Measurements from ENCODE around the gene FUCA1. TPM values are rescaled to one million over a fixed set of nuclear protein-coding genes. Genes with fewer than 3 reads are reported as not detected.

Gene FUCA1
- total and polyA plus RNA-seq, 10 of the 15 experiments (the other 5 are each of a cell fraction or from before 2014, with no cell fraction given), result 33.3 to 117 (median 52.6) TPM

- no peak for TF ChIP-seq CEBPB (IDR thresholded peaks at IDR 0.05; ENCODE audit: borderline replicate concordance in 1 of 2, low read depth in 2 of 2, low read length in 2 of 2)
- no peak for TF ChIP-seq SUZ12 (IDR thresholded peaks at IDR 0.05; ENCODE audit: unreplicated experiment)
- TF ChIP-seq SMAD5 (IDR thresholded peaks at IDR 0.05; ENCODE audit: low read depth), result no peak
- no peak for TF ChIP-seq NKRF (conservative IDR thresholded peaks at IDR 0.05)
- no peak for TF ChIP-seq SMC3 (IDR thresholded peaks at IDR 0.05; ENCODE audit: borderline replicate concordance, low read length)
- no peak for TF ChIP-seq POU2F2 (IDR thresholded peaks at IDR 0.05; ENCODE audit: borderline replicate concordance, low read depth, low read length)
- TF ChIP-seq CHD1 (IDR thresholded peaks at IDR 0.05; ENCODE audit: low read depth, low read length), result no peak
- no peak for TF ChIP-seq NFYA (IDR thresholded peaks at IDR 0.05; ENCODE audit: borderline replicate concordance, low read depth, low read length)
- TF ChIP-seq, protein P1, sequence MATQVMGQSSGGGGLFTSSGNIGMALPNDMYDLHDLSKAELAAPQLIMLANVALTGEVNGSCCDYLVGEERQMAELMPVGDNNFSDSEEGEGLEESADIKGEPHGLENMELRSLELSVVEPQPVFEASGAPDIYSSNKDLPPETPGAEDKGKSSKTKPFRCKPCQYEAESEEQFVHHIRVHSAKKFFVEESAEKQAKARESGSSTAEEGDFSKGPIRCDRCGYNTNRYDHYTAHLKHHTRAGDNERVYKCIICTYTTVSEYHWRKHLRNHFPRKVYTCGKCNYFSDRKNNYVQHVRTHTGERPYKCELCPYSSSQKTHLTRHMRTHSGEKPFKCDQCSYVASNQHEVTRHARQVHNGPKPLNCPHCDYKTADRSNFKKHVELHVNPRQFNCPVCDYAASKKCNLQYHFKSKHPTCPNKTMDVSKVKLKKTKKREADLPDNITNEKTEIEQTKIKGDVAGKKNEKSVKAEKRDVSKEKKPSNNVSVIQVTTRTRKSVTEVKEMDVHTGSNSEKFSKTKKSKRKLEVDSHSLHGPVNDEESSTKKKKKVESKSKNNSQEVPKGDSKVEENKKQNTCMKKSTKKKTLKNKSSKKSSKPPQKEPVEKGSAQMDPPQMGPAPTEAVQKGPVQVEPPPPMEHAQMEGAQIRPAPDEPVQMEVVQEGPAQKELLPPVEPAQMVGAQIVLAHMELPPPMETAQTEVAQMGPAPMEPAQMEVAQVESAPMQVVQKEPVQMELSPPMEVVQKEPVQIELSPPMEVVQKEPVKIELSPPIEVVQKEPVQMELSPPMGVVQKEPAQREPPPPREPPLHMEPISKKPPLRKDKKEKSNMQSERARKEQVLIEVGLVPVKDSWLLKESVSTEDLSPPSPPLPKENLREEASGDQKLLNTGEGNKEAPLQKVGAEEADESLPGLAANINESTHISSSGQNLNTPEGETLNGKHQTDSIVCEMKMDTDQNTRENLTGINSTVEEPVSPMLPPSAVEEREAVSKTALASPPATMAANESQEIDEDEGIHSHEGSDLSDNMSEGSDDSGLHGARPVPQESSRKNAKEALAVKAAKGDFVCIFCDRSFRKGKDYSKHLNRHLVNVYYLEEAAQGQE (IDR thresholded peaks at IDR 0.05; ENCODE audit: low read depth, low read length), result no peak
- TF ChIP-seq RELB (IDR thresholded peaks at IDR 0.05; ENCODE audit: low read depth), result peak; percentile 54
- TF ChIP-seq RFX5 (IDR thresholded peaks at IDR 0.05; ENCODE audit: low read depth, low read length), result no peak
- TF ChIP-seq SIX5 (IDR thresholded peaks at IDR 0.05; ENCODE audit: low read depth, low read length, severe bottlenecking), result no peak
- TF ChIP-seq BHLHE40 (IDR thresholded peaks at IDR 0.05; ENCODE audit: borderline replicate concordance in 1 of 2, low read depth in 2 of 2, low read length in 1 of 2), result peak in 1 of 2 experiments; percentile 36; a peak in 1 of 4 replicates
- TF ChIP-seq NFIC (IDR thresholded peaks at IDR 0.05; ENCODE audit: low read depth, low read length), result no peak
- TF ChIP-seq BCL3 (IDR thresholded peaks at IDR 0.05; ENCODE audit: borderline replicate concordance, insufficient read depth, low read depth, low read length, poor library complexity, severe bottlenecking), result peak; percentile 34
Measured at GRCh38 chr1:23889074-23889473, 21.0 kb upstream of the FUCA1 start (continued).
